ENCODE measurements around the gene MSRB2. TPM values are rescaled to one million over a fixed set of nuclear protein-coding genes. Genes with fewer than 3 reads are reported as not detected.

MSRB2 gene
- total RNA-seq, 2 donors from 2014 or later: 4.9 to 6.3 TPM

DNA sequence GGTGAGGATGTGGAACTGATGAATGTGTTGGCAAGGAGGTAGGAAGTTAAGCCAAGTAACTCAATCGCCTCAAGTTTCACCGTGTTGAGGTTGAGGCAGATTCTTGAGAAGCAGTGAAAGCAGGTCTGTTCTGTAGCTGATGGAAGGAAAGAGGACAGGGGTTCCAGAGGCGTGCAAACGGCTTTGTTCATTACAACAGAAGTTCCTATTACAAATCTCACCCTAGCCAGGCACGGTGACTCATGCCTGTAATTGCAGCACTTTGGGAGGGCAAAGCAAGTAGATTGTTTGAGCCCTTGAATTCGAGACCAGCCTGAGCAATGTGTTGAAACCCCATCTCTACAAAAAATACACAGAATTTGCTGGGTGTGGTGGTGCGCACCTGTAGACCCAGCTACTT lies 59.8 kb downstream of the MSRB2 start:
- no peak overlapping the region for H3K4me3 ChIP-seq
- ATAC-seq (no peak), DNase-seq (no peak)
- WGBS, 2 donors: 82 to 86% methylated on average over 6 to 7 of the region's 7 CpGs
- intact Hi-C loops (cut with DNase I): loop anchor here (5.0 kb wide), 1 partner anchor 142 kb away; no protein-coding TSS in a partner anchor
- H3K4me1 ChIP-seq: peaks cover 16% of the 10 kb centered on the region
- H3K27ac ChIP-seq: no peak overlapping the region
- TF ChIP-seq, protein P1, sequence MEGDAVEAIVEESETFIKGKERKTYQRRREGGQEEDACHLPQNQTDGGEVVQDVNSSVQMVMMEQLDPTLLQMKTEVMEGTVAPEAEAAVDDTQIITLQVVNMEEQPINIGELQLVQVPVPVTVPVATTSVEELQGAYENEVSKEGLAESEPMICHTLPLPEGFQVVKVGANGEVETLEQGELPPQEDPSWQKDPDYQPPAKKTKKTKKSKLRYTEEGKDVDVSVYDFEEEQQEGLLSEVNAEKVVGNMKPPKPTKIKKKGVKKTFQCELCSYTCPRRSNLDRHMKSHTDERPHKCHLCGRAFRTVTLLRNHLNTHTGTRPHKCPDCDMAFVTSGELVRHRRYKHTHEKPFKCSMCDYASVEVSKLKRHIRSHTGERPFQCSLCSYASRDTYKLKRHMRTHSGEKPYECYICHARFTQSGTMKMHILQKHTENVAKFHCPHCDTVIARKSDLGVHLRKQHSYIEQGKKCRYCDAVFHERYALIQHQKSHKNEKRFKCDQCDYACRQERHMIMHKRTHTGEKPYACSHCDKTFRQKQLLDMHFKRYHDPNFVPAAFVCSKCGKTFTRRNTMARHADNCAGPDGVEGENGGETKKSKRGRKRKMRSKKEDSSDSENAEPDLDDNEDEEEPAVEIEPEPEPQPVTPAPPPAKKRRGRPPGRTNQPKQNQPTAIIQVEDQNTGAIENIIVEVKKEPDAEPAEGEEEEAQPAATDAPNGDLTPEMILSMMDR (IDR thresholded peaks at IDR 0.05): no peak
- TF ChIP-seq POLR2A (IDR thresholded peaks at IDR 0.05): no peak
- H3K36me3 ChIP-seq (replicated peaks in 1 of 2; ENCODE audit: insufficient read depth in 1 of 2, low read depth in 2 of 2): no peaks in the 10 kb centered on the region
- H3K9me3 ChIP-seq: no peaks in the 10 kb centered on the region
- no peaks in the 10 kb centered on the region for H3K27me3 ChIP-seq

DNA sequence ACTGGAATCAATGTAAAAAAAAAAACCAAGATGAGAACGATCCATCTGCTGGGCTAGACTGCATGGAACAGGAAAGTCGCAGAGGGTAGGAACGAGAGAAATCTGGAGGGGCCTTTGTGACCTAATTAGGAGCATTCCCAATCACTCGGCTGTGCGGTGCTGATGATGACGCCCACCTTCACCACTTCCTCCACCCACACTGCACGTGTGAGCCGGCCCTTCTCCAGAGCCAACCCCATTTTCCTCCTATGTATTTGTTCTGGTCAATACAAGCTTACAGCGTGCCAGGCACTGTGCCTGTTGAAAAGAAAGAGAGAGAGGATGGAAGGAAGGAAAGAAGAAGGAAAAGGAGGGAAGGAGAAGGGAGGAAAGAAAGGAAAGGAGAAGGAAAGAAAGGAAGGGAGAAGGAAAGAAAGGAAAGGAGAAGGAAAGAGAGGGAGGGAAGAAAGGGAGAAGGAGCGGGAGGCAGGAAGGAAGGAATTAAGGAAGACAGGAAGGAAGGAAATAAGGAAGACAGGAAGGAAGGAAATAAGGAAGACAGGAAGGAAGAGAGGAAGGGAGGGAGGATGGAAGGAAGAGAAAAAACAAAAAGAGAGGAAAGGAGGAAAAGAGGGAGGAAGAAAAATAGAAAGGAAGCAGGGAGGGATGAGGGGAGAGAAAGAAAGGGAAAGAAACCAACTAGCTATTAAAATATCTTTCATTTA lies 61.2 kb downstream of the MSRB2 start:
- H3K4me3 ChIP-seq: no peak overlapping the region
- 54 to 56% methylated on average over 10 of the region's 10 CpGs for WGBS, 2 donors
- intact Hi-C loops (cut with DNase I): loop anchor here (5.0 kb wide), 1 partner anchor 141 kb away; no protein-coding TSS in a partner anchor

DNA sequence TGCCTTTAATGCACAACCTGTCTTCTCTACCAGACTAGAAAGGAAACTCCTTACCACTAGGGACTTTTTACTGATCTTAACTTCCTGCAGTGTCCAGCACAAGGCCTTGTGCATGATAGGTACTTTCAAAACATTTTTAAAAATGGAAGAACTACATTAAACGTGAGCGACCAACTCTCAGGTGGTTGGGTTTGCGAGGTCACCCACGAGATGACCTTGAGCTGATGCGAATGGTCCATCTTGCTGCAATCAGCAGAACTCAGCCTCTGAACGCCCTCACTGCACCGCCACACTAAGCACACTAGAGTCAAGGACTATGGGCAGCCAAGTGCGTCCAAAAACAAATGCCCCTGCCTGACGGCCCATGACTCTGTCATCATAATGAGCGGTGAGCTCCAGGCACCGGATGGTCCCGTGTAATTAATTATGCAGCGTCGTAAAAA lies 61.9 kb downstream of the MSRB2 start:
- Histone ChIP-seq H3K4me1 (peaks cover 28% of the 10 kb centered on the region), H3K27ac (no peak overlapping the region), H3K36me3 (replicated peaks in 1 of 2; ENCODE audit: insufficient read depth in 1 of 2, low read depth in 2 of 2) (no peaks in the 10 kb centered on the region), H3K9me3 (no peaks in the 10 kb centered on the region), H3K4me3 (no peak overlapping the region), H3K27me3 (no peaks in the 10 kb centered on the region)
- DNase-seq: no peak
- ATAC-seq: no peak
- TF ChIP-seq, protein P1 (IDR thresholded peaks at IDR 0.05): no peak
- no peak for TF ChIP-seq POLR2A (IDR thresholded peaks at IDR 0.05)
- intact Hi-C loops (cut with DNase I): loop anchor here (5.0 kb wide), 1 partner anchor 140 kb away; no protein-coding TSS in a partner anchor
- WGBS, 2 donors: 28 to 32% methylated on average over 9 to 14 of the region's 14 CpGs

More for the DNA sequence above, 61.2 kb downstream of the MSRB2 start:
- no peak overlapping the region for H3K27ac ChIP-seq
- H3K4me1 ChIP-seq: peaks cover 21% of the 10 kb centered on the region
- H3K9me3 ChIP-seq: no peaks in the 10 kb centered on the region
- H3K27me3 ChIP-seq: no peaks in the 10 kb centered on the region
- no peak for TF ChIP-seq POLR2A (IDR thresholded peaks at IDR 0.05)
- TF ChIP-seq, protein P1 (IDR thresholded peaks at IDR 0.05): no peak
- H3K36me3 ChIP-seq (replicated peaks in 1 of 2; ENCODE audit: insufficient read depth in 1 of 2, low read depth in 2 of 2): no peaks in the 10 kb centered on the region
- DNase-seq (no peak), ATAC-seq (no peak)

GRCh38 chr10:23157691-23158369 lies 62.5 kb downstream of the MSRB2 start:
- intact Hi-C loops (cut with DNase I): loop anchor here (5.0 kb wide), 1 partner anchor 139 kb away; no protein-coding TSS in a partner anchor
- Histone ChIP-seq H3K4me1 (peaks cover 33% of the 10 kb centered on the region), H3K4me3 (no peak overlapping the region), H3K27me3 (no peaks in the 10 kb centered on the region), H3K36me3 (replicated peaks in 1 of 2; ENCODE audit: insufficient read depth in 1 of 2, low read depth in 2 of 2) (no peaks in the 10 kb centered on the region), H3K27ac (peak overlapping the region in 1 of 4 donors; percentile 20), H3K9me3 (no peaks in the 10 kb centered on the region)
- DNase-seq (peak in 3 of 4 donors; percentile 43 to 51 (median 44)), ATAC-seq (peak; percentile 73)
- TF ChIP-seq POLR2A (IDR thresholded peaks at IDR 0.05): no peak
- TF ChIP-seq, protein P1 (IDR thresholded peaks at IDR 0.05): peak in 2 of 7 experiments; percentile 47 to 51
- WGBS, 2 donors: 43 to 45% methylated on average over 12 of the region's 12 CpGs
